HG02678 (cell line): ENCODE data around the gene SH3BP2.
"Not testable (repeated sequence)": the region's sequence is repeated elsewhere in the genome, so short reads cannot be mapped to it uniquely, and the experiment has no call there.

ENCODE experiments used
- ATAC-seq: cut with Tn5 transposase; IDR thresholded peaks from one replicate; pipeline ENCODE4 v1.9.1; 2021; ENCODE audit warnings: mild to moderate bottlenecking, moderate library complexity; ENCODE audit not compliant: unreplicated experiment

Gene SH3BP2

GRCh38 chr4:2762048-2762447 lies 30.8 kb upstream of the SH3BP2 start:
- ATAC-seq = no peak

DNA sequence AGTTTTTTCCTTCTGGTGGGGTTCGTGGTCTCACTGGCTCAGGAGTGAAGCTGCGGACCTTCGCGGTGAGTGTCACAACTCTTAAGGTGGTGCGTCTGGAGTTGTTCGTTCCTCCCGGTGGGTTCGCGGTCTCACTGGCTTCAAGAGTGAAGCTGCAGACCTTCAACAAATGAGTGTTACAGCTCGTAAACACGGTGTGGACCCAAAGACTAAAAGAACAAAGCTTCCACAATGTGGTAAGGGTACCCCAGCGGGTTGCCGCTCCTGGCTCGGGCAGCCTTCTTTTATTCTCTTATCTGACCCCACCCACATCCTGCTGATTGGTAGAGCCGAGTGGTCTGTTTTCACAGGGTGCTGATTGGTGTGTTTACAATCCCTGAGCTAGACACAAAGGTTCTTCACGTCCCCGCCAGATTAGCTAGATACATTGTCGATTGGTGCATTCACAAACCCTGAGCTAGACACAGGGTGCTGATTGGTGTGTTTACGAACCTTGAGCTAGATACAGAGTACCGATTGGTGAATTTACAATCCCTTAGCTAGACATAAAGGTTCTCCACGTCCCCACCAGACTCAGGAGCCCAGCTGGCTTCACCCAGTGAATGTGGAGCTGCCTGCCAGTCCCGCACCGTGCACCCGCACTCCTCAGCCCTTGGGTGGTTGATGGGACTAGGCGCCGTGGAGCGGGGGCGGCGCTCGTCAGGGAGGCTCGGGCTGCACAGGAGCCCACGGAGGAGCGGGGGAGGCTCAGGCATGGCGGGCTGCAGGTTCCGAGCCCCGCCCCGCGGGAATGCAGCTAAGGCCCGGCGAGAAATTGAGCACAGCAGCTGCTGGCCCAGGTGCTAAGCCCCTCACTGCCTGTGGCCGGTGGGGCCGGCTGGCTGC lies 30.2 kb upstream of the SH3BP2 start:
- not testable (repeated sequence) for ATAC-seq

DNA sequence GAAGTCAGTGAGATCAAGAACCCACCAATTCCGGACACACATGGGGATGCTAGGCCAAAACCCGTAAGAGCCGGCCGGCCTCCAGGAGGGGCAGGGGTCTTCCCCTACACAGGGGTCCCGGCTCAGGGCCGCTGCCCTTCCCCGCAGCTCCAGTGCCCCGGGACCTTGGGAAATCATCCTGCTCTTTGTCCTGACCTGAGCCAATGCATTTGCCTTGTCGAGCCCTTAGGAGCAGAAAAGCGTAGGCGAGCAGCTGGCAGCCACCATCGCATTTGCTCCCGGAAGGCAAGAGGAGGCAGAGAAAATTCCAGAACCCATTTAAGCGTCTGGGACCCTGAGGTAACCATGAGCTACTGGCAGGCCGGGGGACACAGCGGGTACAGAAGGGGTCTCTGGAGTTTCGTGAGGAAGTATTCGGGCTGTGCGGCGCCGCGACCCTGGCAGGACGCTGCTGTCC lies 29.3 kb upstream of the SH3BP2 start:
- no peak for ATAC-seq

DNA sequence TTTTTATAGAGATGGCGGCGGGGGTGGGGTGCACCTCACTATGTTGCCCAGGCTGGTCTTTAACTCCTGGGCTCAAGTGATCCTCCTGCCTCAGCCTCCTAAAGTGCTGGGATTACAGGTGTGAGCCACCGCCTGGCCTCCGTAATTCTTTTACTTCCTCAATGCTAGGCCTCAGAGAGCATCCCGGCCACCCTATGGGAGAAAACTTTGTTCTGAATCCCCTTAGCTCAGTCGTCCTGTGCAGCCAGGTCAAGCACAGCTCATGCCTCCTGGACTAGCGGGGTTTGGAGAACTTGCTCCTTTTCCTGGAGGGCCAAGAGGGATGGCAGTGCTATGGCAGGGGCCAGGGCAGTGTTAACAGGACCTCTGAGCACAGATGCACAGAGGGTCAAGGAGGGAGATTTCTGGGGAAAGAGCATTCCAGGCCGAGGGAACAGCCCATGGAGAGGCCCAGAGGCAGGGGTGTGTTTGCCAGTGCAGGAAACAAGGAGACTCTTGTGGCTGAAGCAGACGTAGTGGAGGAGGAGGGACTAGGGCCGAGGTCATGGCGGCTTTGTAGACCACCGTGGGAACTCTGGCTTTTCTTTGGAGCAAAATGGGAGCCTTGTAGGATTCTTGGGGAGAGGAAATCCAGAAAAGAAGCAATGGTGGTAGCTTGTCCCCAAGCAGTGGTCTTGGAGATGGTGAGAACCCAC lies 26.9 kb upstream of the SH3BP2 start:
- ATAC-seq = no peak

GRCh38 chr4:2767046-2767704 lies 25.7 kb upstream of the SH3BP2 start:
- no peak for ATAC-seq

DNA sequence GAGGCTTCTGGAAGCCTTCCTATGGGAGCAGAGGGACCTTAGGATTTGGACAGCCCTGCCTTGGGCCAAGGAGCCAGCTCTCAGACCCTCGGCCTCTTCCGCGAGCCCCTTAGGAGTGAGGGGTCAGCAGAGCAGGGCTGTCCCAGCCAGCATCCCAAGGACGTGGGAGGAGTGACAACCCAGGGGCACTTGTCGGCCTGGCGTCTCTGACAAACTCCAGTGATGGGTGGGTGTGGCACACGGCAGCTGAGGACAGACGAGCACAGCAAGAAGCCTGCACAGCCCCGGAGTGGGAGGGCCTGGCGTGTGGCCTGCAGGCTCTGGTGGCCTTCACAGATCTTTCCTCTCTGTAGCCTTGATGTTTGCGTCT lies 25.2 kb upstream of the SH3BP2 start:
- ATAC-seq = no peak

- ATAC-seq = no peak
These were observed 24.8 kb upstream of the SH3BP2 start for GRCh38 chr4:2768124-2768523.

- ATAC-seq = no peak
These were observed 24.0 kb upstream of the SH3BP2 start for GRCh38 chr4:2768921-2769336.

GRCh38 chr4:2771264-2771663 lies 21.6 kb upstream of the SH3BP2 start:
- ATAC-seq = no peak

DNA sequence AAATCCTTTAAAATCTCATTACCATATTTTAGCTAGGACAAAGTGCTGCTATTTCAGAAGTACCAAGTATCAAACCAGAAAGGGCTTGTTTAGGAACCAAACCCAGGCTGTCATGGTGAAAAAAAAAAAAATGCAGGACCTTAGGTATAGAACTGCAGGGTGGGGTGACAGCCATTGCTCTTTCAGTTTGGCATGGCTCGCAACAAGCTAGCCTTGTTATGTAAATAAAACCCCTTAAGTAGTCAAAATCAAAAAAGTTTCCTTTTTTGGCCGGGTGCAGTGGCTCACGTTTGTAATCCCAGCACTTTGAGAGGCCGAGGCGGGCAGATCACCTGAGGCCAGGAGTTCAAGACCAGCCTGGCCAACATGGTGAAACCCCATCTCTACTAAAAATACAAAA lies 12.2 kb upstream of the SH3BP2 start:
- ATAC-seq = not testable (repeated sequence)

DNA sequence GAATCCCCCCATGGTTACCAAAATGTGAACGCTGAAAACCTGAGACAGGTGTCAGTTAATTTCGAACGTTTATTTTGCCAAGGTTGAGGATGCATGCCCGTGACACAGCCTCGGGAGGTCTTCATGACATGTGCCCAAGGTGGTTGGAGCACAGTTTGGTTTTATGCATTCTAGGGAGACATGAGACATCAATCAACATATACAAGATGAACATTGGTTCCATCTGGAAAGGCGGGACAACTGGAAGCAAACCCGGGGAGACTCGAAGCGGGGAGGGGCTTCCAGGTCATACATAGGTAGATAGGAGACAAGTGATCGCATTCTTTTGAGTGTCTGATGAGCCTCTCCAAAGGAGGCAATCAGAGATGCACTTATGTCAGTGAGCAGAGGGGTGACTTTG lies 11.0 kb upstream of the SH3BP2 start:
- ATAC-seq = no peak

- no peak for ATAC-seq
These were observed 9.1 kb upstream of the SH3BP2 start for GRCh38 chr4:2783790-2784189.

GRCh38 chr4:2785613-2786012 lies 7.3 kb upstream of the SH3BP2 start:
- peak; percentile 37 for ATAC-seq

GRCh38 chr4:2786152-2786671 lies 6.7 kb upstream of the SH3BP2 start:
- ATAC-seq = no peak

- ATAC-seq = peak; percentile 2
These were observed 6.1 kb upstream of the SH3BP2 start for GRCh38 chr4:2786794-2787229.

GRCh38 chr4:2787230-2788100 lies 5.4 kb upstream of the SH3BP2 start:
- ATAC-seq = peak; percentile 67

- ATAC-seq = no peak
These were observed 4.8 kb upstream of the SH3BP2 start for GRCh38 chr4:2788101-2788500.

GRCh38 chr4:2788532-2789103 lies 4.3 kb upstream of the SH3BP2 start:
- no peak for ATAC-seq

- ATAC-seq = no peak
These were observed 3.5 kb upstream of the SH3BP2 start for GRCh38 chr4:2789351-2789750.
